ENCODE results near the gene CUBN. TPM values are rescaled to one million over a fixed set of nuclear protein-coding genes. Genes with fewer than 3 reads are reported as not detected.
"Not testable (repeated sequence)": the region's sequence is repeated elsewhere in the genome, so short reads cannot be mapped to it uniquely, and the experiment has no call there.

Gene CUBN
- total and polyA plus RNA-seq, 8 donors: 1.5 to 6.8 (median 3.8) TPM

GRCh38 chr10:17119845-17120244 lies 9.8 kb downstream of the CUBN start:
- Histone ChIP-seq H3K9me3 (no peaks in the 10 kb centered on the region), H3K36me3 (no peaks in the 10 kb centered on the region), H3K4me3 (no peak overlapping the region), H3K4me1 (no peaks in the 10 kb centered on the region), H3K27ac (no peak overlapping the region), H3K27me3 (no peaks in the 10 kb centered on the region)
- ATAC-seq (no peak), DNase-seq (no peak)
- TF ChIP-seq CTCF (IDR thresholded peaks at IDR 0.05): no peak
- intact Hi-C loops (cut with DNase I): no loop called here

DNA sequence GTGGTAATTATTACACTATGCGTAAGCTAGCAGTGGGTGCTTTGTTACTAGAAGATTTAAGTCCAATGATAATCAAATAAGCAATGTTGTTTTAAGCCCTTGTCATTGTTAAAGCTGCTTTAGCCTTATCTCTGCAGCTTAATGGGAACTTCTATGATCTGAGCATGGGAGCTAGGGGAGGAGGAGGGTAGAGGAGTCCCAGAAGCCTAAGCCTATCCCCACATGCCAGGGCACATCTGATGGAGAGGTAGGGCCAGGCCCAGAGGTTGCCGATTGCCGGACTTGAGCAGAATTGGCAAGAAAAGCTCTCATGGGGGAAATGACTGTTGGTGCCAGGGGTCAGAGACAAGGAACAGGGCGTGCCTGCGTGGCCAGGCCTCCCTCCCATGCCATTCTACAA lies 13.4 kb downstream of the CUBN start:
- ATAC-seq (no peak), DNase-seq (no peak)
- Histone ChIP-seq H3K27me3 (no peaks in the 10 kb centered on the region), H3K9me3 (no peaks in the 10 kb centered on the region), H3K4me1 (no peaks in the 10 kb centered on the region), H3K4me3 (no peak overlapping the region), H3K36me3 (no peaks in the 10 kb centered on the region), H3K27ac (no peak overlapping the region)
- intact Hi-C loops (cut with DNase I): no loop called here
- TF ChIP-seq CTCF (IDR thresholded peaks at IDR 0.05): no peak

- DNase-seq (no peak), ATAC-seq (peak; percentile 36)
- no peaks in the 10 kb centered on the region for H3K9me3 ChIP-seq
- no peak overlapping the region for H3K4me3 ChIP-seq
- no peak for TF ChIP-seq CTCF (IDR thresholded peaks at IDR 0.05)
- no peak overlapping the region for H3K27ac ChIP-seq
- no peaks in the 10 kb centered on the region for H3K27me3 ChIP-seq
- intact Hi-C loops (cut with DNase I): no loop called here
- H3K36me3 ChIP-seq: no peaks in the 10 kb centered on the region
- no peaks in the 10 kb centered on the region for H3K4me1 ChIP-seq
These were observed 13.9 kb downstream of the CUBN start for GRCh38 chr10:17115683-17116082.

DNA sequence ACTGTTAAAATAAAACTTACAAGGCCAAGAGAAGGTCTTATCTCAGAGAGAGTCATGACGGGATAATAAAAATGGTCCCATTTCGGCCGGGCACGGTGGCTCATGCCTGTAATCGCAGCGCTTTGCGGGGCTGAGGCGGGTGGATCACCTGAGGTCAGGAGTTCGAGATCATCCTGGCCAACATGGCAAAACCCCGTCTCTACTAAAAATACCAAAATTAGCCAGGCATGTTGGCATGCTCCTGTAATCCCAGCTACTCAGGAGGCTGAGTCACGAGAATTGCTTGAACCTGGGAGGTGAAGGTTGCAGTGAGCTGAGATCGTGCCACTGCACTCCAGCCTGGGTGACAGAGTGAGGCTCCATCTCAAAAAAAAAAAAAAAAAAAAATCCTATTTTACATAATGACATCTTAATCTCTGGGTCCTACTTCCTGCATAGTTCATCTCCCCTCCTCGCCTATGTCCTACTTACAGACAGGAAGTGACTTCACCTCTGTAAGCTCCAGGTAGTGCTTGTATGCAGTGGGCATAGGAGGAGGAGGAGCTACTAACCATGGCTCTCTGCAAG lies 14.7 kb downstream of the CUBN start:
- ATAC-seq; H3K36me3 ChIP-seq; H3K27ac ChIP-seq; H3K9me3 ChIP-seq; H3K4me3 ChIP-seq; DNase-seq; H3K4me1 ChIP-seq; H3K27me3 ChIP-seq; intact Hi-C loops (cut with DNase I): not testable (repeated sequence)

DNA sequence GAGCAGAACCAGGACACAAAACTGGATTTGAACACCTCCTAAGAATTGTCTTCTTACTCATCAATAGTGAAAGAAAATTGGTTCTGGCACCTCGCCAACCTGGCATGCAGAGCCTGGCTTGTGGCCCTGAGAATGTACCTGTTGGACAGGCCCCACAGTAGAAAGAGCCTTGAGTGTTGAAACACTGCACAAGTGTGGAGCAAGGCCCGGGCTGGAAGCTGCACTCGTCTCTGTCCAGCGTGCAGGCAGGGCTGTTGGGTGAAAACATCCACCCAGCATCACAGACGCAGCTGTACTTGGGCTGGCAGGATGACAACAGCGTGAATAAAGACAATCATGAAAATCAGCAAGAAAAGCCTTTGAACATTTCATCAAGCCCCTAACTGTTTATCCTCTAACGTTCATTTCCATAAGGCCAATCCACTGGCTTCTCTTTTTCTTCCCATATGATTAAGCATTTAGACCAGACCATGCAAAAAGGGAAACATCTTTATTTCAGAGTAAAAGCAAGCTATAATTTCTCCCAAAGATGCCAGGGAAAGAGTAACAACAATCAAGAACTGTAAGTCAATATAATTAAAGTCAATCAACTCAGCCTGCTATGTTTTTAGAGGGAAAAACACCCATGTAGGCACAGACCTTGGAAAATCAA lies 15.6 kb downstream of the CUBN start:
- H3K27ac ChIP-seq: no peak overlapping the region
- H3K9me3 ChIP-seq: no peaks in the 10 kb centered on the region
- peak in 3 of 4 donors; percentile 40 to 90 (median 74) for DNase-seq
- ATAC-seq: peak; percentile 50
- no peaks in the 10 kb centered on the region for H3K27me3 ChIP-seq
- no peak for TF ChIP-seq CTCF (IDR thresholded peaks at IDR 0.05)
- H3K4me1 ChIP-seq: no peaks in the 10 kb centered on the region
- no peaks in the 10 kb centered on the region for H3K36me3 ChIP-seq
- H3K4me3 ChIP-seq: no peak overlapping the region
- intact Hi-C loops (cut with DNase I): no loop called here

DNA sequence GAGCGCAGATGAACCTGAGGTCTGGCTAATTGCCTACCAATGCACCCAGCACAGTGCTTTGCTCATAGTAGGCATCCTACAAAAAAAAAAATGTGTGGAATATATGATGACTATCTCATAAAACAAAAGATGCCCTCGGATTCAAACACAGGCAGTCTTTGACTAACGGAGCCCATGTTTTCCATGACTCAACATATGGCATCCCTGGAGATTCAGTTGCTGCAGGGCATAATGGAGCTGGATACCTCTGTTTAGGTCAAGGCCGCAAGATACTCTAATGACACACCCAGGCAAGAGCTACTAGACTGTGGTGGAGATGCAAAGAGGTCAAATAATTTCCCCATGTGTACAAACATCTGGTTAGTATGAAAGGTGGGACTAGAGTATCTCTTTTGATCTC lies 16.3 kb downstream of the CUBN start:
- H3K27me3 ChIP-seq: no peaks in the 10 kb centered on the region
- TF ChIP-seq CTCF (IDR thresholded peaks at IDR 0.05): no peak
- no peaks in the 10 kb centered on the region for H3K4me1 ChIP-seq
- intact Hi-C loops (cut with DNase I): no loop called here
- ATAC-seq (no peak), DNase-seq (no peak)
- H3K36me3 ChIP-seq: no peaks in the 10 kb centered on the region
- no peaks in the 10 kb centered on the region for H3K9me3 ChIP-seq
- no peak overlapping the region for H3K27ac ChIP-seq
- no peak overlapping the region for H3K4me3 ChIP-seq
